Panc1 (cell line): ENCODE data around the gene FAAH2. TPM values are rescaled to one million over a fixed set of nuclear protein-coding genes. Genes with fewer than 3 reads are reported as not detected.
"Not testable (repeated sequence)": the region's sequence is repeated elsewhere in the genome, so short reads cannot be mapped to it uniquely, and the experiment has no call there.

Experiments
- ATAC-seq: fragments of 200-7000 bp; cut with Tn5 transposase; 2 replicates; pipeline ENCODE4 v1.9.1; 2020; ENCODE audit warnings: mild to moderate bottlenecking, moderate library complexity
- BruUV-seq: library from RNA; stranded (reverse); fragments of 400-500 nt; replicated peaks from 2 replicates; lab custom pipeline; 2021; lab: Mats Ljungman, UMichigan
- CTCF ChIA-PET: fragments of 300-600 bp; sonication (Branson Sonifier 250); formaldehyde crosslinking; loops from one replicate; lab custom pipeline; 2022; ENCODE audit warnings: antibody characterized with exemption; lab: Charles Lee
- POLR2A ChIA-PET: fragments of 300-600 bp; sonication (Branson Sonifier 250); formaldehyde crosslinking; loops from one replicate; lab custom pipeline; 2022; ENCODE audit warnings: antibody characterized with exemption; lab: Charles Lee
- DNase-seq: peaks from one replicate; pipeline ENCODE4 v3.0.0-alpha.2; 2010; ENCODE audit warnings: low read depth, low spot score
- H3K27ac ChIP-seq: 2 replicates; pipeline ENCODE4 v1.5.1; 2011; ENCODE audit warnings: mild to moderate bottlenecking, low read length, inconsistent platforms
- H3K27me3 ChIP-seq: fragments of 200-500 bp; sonication (Bioruptor generic); 2 replicates; pipeline ENCODE4 v1.6.0; 2014; ENCODE audit warnings: low read length, inconsistent platforms; ENCODE audit not compliant: control insufficient read depth, insufficient read depth
- H3K36me3 ChIP-seq: fragments of 200-500 bp; sonication (Bioruptor generic); 2 replicates; pipeline ENCODE4 v1.5.1; 2014; ENCODE audit warnings: inconsistent platforms, mild to moderate bottlenecking, low read length, moderate library complexity; ENCODE audit not compliant: control insufficient read depth, insufficient read depth
- H3K4me1 ChIP-seq: 2 replicates; pipeline ENCODE4 v1.5.1; 2011; ENCODE audit warnings: inconsistent platforms, mild to moderate bottlenecking, low read length, moderate library complexity; ENCODE audit not compliant: control insufficient read depth, insufficient read depth
- H3K4me3 ChIP-seq, 2 experiments: 2 replicates each; pipeline ENCODE4 v1.5.1; 2011 to 2012; ENCODE audit warnings: low read depth in 2 of 2, low read length in 2 of 2, mild to moderate bottlenecking in 2 of 2, inconsistent platforms in 1 of 2, moderate library complexity in 1 of 2
- H3K9me3 ChIP-seq: fragments of 200-500 bp; sonication (Bioruptor generic); 2 replicates; pipeline ENCODE4 v1.5.1; 2014; ENCODE audit warnings: low read depth, mild to moderate bottlenecking, inconsistent platforms, low read length, moderate library complexity; ENCODE audit not compliant: control insufficient read depth, insufficient read depth
- POLR2AphosphoS5 ChIP-seq: IDR thresholded peaks from 2 replicates; pipeline ENCODE4 v1.6.1; 2012; ENCODE audit warnings: mild to moderate bottlenecking, low read depth, low read length, moderate library complexity
- SIN3A ChIP-seq: IDR thresholded peaks from 2 replicates; pipeline ENCODE4 v1.6.1; 2012; ENCODE audit warnings: low read depth, mild to moderate bottlenecking, low read length, moderate library complexity, borderline replicate concordance; ENCODE audit not compliant: insufficient read depth
- TCF7L2 ChIP-seq: IDR thresholded peaks from 2 replicates; pipeline ENCODE4 v1.6.1; 2011; ENCODE audit warnings: mild to moderate bottlenecking, low read depth, low read length, inconsistent platforms
- in situ Hi-C: cut with HindIII; loops from 2 replicates; pipeline ENCODE4 v1.10.0; 2016; ENCODE audit warnings: low sequenced_read_pairs, low pct_unique_long_range_greater_than_20kb
- intact Hi-C: fragments of 100-400 bp; cut with micrococcal nuclease; formaldehyde crosslinking; loops from one replicate; pipeline ENCODE4 v1.10.0; 2022; ENCODE audit not compliant: unreplicated experiment
- total RNA-seq: library from RNA; stranded (reverse); gene quantifications from one replicate; pipeline ENCODE4 v1.2.1, GENCODE V29; 2021; ENCODE audit not compliant: unreplicated experiment
- TF ChIP-seq, protein P1 (sequence below): fragments of 450-650 bp; IDR thresholded peaks from 2 replicates; pipeline ENCODE4 v1.5.1; 2017; ENCODE audit warnings: mild to moderate bottlenecking
- TF ChIP-seq, protein P2 (sequence below), 2 experiments: IDR thresholded peaks; 2 replicates each; pipeline ENCODE4 v1.6.1; 2011 to 2012; ENCODE audit warnings: low read depth in 2 of 2, control low read depth in 1 of 2, low read length in 1 of 2, mild to moderate bottlenecking in 1 of 2, moderate library complexity in 1 of 2; ENCODE audit not compliant: insufficient read depth in 1 of 2

FAAH2 gene
- total RNA-seq, 1 experiment from 2014 or later: 0.10 TPM

- ATAC-seq, H3K4me3 ChIP-seq, H3K9me3 ChIP-seq, H3K27ac ChIP-seq, intact Hi-C loops, H3K36me3 ChIP-seq, H3K4me1 ChIP-seq, CTCF ChIA-PET, BruUV-seq, DNase-seq, H3K27me3 ChIP-seq, in situ Hi-C loops, POLR2A ChIA-PET: not testable (repeated sequence)
These were observed 116.7 kb downstream of the FAAH2 start for GRCh38 chrX:57403191-57403590.

- in situ Hi-C loops (no loop called here), intact Hi-C loops (no loop called here)
- no peak for ATAC-seq
- no peak for DNase-seq
- H3K27me3 ChIP-seq: no peaks in the 10 kb centered on the region
- no TSS peak for BruUV-seq
- CTCF ChIA-PET: no interaction called here
- no peaks in the 10 kb centered on the region for H3K36me3 ChIP-seq
- H3K4me3 ChIP-seq: no peak overlapping the region
- POLR2A ChIA-PET: no interaction called here
- TF ChIP-seq, protein P1, sequence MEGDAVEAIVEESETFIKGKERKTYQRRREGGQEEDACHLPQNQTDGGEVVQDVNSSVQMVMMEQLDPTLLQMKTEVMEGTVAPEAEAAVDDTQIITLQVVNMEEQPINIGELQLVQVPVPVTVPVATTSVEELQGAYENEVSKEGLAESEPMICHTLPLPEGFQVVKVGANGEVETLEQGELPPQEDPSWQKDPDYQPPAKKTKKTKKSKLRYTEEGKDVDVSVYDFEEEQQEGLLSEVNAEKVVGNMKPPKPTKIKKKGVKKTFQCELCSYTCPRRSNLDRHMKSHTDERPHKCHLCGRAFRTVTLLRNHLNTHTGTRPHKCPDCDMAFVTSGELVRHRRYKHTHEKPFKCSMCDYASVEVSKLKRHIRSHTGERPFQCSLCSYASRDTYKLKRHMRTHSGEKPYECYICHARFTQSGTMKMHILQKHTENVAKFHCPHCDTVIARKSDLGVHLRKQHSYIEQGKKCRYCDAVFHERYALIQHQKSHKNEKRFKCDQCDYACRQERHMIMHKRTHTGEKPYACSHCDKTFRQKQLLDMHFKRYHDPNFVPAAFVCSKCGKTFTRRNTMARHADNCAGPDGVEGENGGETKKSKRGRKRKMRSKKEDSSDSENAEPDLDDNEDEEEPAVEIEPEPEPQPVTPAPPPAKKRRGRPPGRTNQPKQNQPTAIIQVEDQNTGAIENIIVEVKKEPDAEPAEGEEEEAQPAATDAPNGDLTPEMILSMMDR: no peak
- no peak for TF ChIP-seq TCF7L2
- no peak for TF ChIP-seq SIN3A
- TF ChIP-seq, protein P2, sequence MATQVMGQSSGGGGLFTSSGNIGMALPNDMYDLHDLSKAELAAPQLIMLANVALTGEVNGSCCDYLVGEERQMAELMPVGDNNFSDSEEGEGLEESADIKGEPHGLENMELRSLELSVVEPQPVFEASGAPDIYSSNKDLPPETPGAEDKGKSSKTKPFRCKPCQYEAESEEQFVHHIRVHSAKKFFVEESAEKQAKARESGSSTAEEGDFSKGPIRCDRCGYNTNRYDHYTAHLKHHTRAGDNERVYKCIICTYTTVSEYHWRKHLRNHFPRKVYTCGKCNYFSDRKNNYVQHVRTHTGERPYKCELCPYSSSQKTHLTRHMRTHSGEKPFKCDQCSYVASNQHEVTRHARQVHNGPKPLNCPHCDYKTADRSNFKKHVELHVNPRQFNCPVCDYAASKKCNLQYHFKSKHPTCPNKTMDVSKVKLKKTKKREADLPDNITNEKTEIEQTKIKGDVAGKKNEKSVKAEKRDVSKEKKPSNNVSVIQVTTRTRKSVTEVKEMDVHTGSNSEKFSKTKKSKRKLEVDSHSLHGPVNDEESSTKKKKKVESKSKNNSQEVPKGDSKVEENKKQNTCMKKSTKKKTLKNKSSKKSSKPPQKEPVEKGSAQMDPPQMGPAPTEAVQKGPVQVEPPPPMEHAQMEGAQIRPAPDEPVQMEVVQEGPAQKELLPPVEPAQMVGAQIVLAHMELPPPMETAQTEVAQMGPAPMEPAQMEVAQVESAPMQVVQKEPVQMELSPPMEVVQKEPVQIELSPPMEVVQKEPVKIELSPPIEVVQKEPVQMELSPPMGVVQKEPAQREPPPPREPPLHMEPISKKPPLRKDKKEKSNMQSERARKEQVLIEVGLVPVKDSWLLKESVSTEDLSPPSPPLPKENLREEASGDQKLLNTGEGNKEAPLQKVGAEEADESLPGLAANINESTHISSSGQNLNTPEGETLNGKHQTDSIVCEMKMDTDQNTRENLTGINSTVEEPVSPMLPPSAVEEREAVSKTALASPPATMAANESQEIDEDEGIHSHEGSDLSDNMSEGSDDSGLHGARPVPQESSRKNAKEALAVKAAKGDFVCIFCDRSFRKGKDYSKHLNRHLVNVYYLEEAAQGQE (IDR thresholded peaks at IDR 0.05; ENCODE audit: insufficient read depth in 1 of 2, low read depth in 2 of 2, low read length in 1 of 2): no peak
- no peak for TF ChIP-seq POLR2AphosphoS5
- H3K4me1 ChIP-seq: no peaks in the 10 kb centered on the region
- H3K27ac ChIP-seq: no peak overlapping the region
- no peaks in the 10 kb centered on the region for H3K9me3 ChIP-seq
These were observed 119.6 kb downstream of the FAAH2 start for GRCh38 chrX:57406149-57406548.

DNA sequence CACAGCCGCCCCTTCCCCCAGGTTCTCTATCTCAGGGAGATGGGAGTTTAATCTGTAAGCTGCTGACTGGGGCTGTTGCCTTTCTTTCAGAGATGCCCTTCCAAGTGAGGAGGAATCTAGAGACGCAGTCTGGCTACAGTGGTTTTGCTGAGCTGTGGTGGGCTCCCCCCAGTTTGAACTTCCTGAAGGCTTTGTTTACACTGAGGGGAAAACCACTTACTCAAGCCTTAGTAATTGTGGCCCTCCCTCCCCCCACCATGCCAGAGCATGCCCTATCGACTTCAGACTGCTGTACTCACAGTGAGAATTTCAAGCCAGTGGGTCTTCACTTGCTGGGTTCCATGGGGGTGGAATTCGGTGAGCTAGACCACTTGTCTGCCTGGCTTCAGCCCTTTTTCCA is 131.3 kb downstream of the FAAH2 start:
- ChIA-PET CTCF (no interaction called here), POLR2A (no interaction called here)
- Histone ChIP-seq H3K4me3 (no peak overlapping the region), H3K4me1 (no peaks in the 10 kb centered on the region), H3K27me3 (no peaks in the 10 kb centered on the region), H3K9me3 (no peaks in the 10 kb centered on the region), H3K27ac (no peak overlapping the region), H3K36me3 (no peaks in the 10 kb centered on the region)
- no TSS peak for BruUV-seq
- ATAC-seq (no peak), DNase-seq (no peak)
- TF ChIP-seq TCF7L2 (no peak), POLR2AphosphoS5 (no peak), SIN3A (no peak)
- TF ChIP-seq, protein P1: no peak
- TF ChIP-seq, protein P2 (IDR thresholded peaks at IDR 0.05; ENCODE audit: insufficient read depth in 1 of 2, low read depth in 2 of 2, low read length in 1 of 2): no peak
- in situ Hi-C loops (no loop called here), intact Hi-C loops (no loop called here)
